Testis (tissue), 2 donors: ENCODE data around the gene CEP89.

Experiments used
- CTCF ChIP-seq, 3 experiments: fragments of 450-650 bp in 2 of 3; fragments of 200-600 bp in 1 of 3; sonication (generic) in 1 of 3; IDR thresholded peaks; one replicate each; pipeline ENCODE4 v1.5.1; 2016 to 2019; ENCODE audit warnings: antibody characterized with exemption in 3 of 3, mild to moderate bottlenecking in 2 of 3, moderate library complexity in 1 of 3
- POLR2A ChIP-seq: fragments of 450-650 bp; IDR thresholded peaks from one replicate; pipeline ENCODE4 v1.6.1; 2017; ENCODE audit warnings: antibody characterized with exemption, mild to moderate bottlenecking, moderate library complexity

- TF ChIP-seq CTCF (IDR thresholded peaks at IDR 0.05): no peak
- no peak for TF ChIP-seq POLR2A
Observed at GRCh38 chr19:32837531-32837930, 134.2 kb downstream of the CEP89 start.
